Coronary artery (tissue), 2 donors: ENCODE measurements around the gene TELO2.

ENCODE experiments used
- DNase-seq: peaks from one replicate; pipeline ENCODE4 v3.0.0-alpha.2; 2017; ENCODE audit warnings: low spot score
- H3K27ac ChIP-seq, 2 donors: fragments of 200-600 bp; sonication (generic); one replicate each; pipeline ENCODE4 v1.5.1; 2016 to 2019
- H3K4me3 ChIP-seq: fragments of 200-600 bp; sonication (generic); 2 replicates; pipeline ENCODE4 v1.5.1; 2016; ENCODE audit warnings: mild to moderate bottlenecking, moderate library complexity
- CTCF ChIP-seq: fragments of 200-600 bp; sonication (generic); IDR thresholded peaks from one replicate; pipeline ENCODE4 v1.5.1; 2019; ENCODE audit warnings: antibody characterized with exemption

The TELO2 gene

DNA sequence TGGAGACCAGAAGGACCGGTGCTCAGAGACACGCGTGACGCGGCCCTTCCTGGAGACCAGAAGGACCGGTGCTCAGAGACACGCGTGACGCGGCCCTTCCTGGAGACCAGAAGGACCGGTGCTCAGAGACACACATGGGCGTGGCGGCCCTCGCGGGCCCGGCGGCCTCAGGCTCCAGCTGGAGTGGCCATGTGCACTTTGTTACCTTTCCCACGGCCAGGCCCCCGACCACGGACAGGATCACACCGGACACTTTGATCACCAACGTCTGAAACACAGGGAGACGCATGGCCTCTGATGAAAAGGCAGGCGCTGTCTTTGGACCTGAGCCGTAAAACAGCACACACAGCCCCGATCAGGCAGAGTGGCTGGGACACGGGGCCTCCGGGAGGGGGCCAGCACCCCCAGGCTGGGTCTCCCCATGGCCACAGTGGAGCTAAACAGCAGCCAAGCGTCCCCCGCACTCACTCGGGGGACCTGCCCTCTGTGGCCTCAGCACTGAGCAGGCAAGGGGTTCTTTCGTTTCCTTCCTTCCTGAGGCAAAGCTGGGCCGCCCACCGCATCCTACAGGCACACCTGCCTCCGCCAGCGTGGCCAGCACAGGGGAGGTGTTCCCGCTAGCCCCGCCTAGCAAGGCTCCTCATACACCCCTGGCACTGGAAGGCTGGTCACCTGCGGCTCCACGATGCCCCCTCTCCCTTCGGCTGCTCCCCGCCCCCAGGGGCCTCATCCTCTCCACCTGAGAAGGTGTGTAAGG, 35.5 kb upstream of the TELO2 start:
- no peak overlapping the region for H3K4me3 ChIP-seq
- TF ChIP-seq CTCF = no peak
- H3K27ac ChIP-seq = no peak overlapping the region
- no peak for DNase-seq

DNA sequence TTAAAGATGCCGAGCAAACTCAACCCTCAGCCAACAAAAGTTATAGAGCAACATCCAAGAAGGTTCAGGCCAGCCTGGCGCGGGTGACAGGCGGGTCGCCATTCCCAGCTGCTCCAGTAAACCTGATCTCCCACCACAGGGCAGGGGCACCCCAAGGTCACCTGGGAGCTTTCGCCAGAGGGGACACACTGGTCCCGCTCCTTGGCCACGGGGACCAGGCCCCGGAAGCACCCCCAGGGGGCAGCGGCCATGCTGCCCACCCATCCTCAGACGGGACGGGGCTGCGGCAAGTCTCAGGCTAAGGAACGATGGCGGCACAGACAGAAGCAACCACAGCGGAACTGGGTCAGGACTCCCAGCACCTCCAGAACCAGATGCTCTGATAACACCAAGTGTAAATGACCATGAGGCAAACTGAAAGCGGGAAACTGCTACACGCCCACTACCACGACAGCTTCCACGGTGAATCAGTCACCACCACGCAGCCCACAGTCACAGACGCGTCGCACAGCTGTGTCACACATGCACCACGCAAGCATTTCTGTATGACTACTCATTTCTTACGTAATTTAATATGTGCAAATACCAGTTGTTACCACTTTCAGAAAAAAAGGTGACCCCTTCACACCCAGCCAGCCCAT, 34.7 kb upstream of the TELO2 start:
- DNase-seq = no peak
- Histone ChIP-seq H3K27ac (no peak overlapping the region), H3K4me3 (no peak overlapping the region)
- no peak for TF ChIP-seq CTCF

- Histone ChIP-seq H3K4me3 (no peak overlapping the region), H3K27ac (no peak overlapping the region)
- no peak for TF ChIP-seq CTCF
- no peak for DNase-seq
These were observed 34.2 kb upstream of the TELO2 start for GRCh38 chr16:1458977-1459341.

DNA sequence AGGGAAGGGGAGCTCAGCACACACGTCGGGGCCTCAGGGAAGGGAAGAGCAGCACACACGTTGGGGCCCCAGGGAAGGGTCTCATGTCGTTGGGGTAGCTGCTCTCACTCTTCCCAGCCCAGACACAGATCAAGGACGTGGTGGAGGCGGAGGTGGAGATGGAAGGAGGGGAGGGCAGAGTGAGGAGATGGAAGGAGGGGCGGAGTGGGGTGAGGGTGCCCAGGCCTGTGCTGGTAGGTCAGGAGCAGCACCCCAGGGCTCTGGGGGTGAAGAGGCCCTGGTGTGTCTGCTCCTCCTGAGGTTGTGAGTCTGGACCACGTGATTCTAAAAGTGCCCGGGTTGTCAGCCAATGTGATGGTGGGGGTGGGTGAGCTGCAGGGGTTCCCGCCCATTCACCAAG, 33.2 kb upstream of the TELO2 start:
- no peak overlapping the region for H3K27ac ChIP-seq
- DNase-seq = no peak
- no peak for TF ChIP-seq CTCF
- no peak overlapping the region for H3K4me3 ChIP-seq

DNA sequence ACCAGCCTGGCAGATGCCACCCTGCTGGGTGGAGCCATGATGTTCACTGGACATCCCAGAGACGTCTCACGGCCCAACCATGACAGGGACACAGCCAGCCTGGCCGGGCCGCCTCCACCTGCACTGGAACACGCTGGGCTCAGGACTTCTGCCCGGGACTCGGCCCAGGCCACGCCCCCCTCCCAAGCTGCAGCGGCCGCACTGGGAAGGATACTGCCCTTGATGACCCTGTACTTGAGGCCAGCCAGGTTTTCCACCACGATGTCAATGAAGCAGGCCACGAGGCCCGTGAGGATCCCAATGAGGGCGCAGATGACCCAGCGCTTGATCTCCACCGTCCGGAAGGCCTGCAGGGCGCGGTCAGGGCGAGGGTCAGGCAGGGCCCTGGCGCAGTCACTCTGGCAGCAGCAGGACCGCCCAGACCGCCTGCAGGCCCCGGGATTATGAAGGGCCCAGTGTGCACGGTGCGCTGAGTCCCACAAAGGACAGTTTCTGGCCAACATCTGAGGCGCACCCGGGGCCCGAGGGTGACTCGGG, 32.5 kb upstream of the TELO2 start:
- Histone ChIP-seq H3K27ac (no peak overlapping the region), H3K4me3 (no peak overlapping the region)
- no peak for TF ChIP-seq CTCF
- DNase-seq = no peak

DNA sequence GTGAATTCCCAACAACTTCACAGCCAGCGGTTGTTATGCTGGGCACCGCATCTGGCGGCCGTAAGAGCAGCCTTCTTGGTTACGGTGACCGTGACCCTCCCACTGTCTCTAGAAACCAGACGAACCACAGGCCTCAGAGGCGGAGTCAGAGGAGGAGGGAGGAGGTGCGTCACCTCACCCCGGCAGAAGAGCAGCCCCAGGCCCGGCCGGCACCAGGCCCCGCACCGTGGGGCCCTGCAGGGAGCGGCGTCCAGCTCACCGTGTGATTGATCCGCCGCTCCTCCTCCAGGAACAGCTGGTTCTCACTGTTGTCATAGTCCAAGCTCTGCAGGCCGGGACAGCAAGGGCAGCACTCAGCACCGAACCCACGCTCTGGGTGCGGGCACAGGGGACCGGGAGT, 32.0 kb upstream of the TELO2 start:
- H3K4me3 ChIP-seq = no peak overlapping the region
- no peak for TF ChIP-seq CTCF
- no peak for DNase-seq

More for the DNA sequence above, 32.0 kb upstream of the TELO2 start:
- H3K27ac ChIP-seq = no peak overlapping the region
